OCI-LY7 (cell line): ENCODE results near the gene NME9. TPM values are rescaled to one million over a fixed set of nuclear protein-coding genes. Genes with fewer than 3 reads are reported as not detected.

Source experiments
- BruUV-seq: library from RNA; stranded (reverse); fragments of 400-500 nt; replicated peaks from 2 replicates; lab custom pipeline; 2021; lab: Mats Ljungman, UMichigan
- CTCF ChIA-PET: fragments of 300-600 bp; sonication (Branson Sonifier 250); formaldehyde crosslinking; loops from one replicate; lab custom pipeline; 2022; ENCODE audit warnings: antibody characterized with exemption; ENCODE audit not compliant: unreplicated experiment; lab: Charles Lee
- POLR2A ChIA-PET: fragments of 300-600 bp; sonication (Branson Sonifier 250); formaldehyde crosslinking; loops from one replicate; lab custom pipeline; 2022; ENCODE audit warnings: antibody characterized with exemption; lab: Charles Lee
- DNase-seq: peaks from one replicate; pipeline ENCODE4 v3.0.0-alpha.2; 2015; ENCODE audit warnings: low spot score
- H2AFZ ChIP-seq: fragments of 200-600 bp; sonication (generic), shearing (Covaris generic); 2 replicates; pipeline ENCODE4 v1.6.1; 2014; ENCODE audit warnings: mild to moderate bottlenecking, antibody characterized with exemption, low read length, moderate library complexity
- H3K27ac ChIP-seq: fragments of 200-600 bp; sonication (generic); 2 replicates; pipeline ENCODE4 v1.5.1; 2014; ENCODE audit warnings: mixed run types, low read depth, mild to moderate bottlenecking, moderate library complexity, low read length, inconsistent platforms; ENCODE audit not compliant: poor library complexity, severe bottlenecking
- H3K36me3 ChIP-seq: fragments of 200-600 bp; sonication (generic); 2 replicates; pipeline ENCODE4 v1.6.1; 2014; ENCODE audit warnings: mild to moderate bottlenecking, antibody characterized with exemption, low read length, moderate library complexity, mixed read lengths; ENCODE audit not compliant: insufficient read depth
- H3K4me1 ChIP-seq: fragments of 200-600 bp; sonication (generic); 2 replicates; pipeline ENCODE4 v1.5.1; 2014; ENCODE audit warnings: mild to moderate bottlenecking, low read length; ENCODE audit not compliant: insufficient read depth, poor library complexity, severe bottlenecking
- H3K4me2 ChIP-seq: fragments of 200-600 bp; sonication (generic); 2 replicates; pipeline ENCODE4 v1.6.1; 2014; ENCODE audit warnings: mild to moderate bottlenecking, low read length
- H3K4me3 ChIP-seq: fragments of 200-600 bp; sonication (generic); 2 replicates; pipeline ENCODE4 v1.5.1; 2014; ENCODE audit warnings: mild to moderate bottlenecking, low read depth, low read length; ENCODE audit not compliant: poor library complexity, severe bottlenecking
- H3K79me2 ChIP-seq: fragments of 200-600 bp; sonication (generic); 2 replicates; pipeline ENCODE4 v1.6.1; 2016; ENCODE audit warnings: low read depth, mild to moderate bottlenecking, low read length, moderate library complexity, mixed read lengths; ENCODE audit not compliant: insufficient read depth
- H3K9me2 ChIP-seq: fragments of 200-600 bp; sonication (generic); 2 replicates; pipeline ENCODE4 v1.6.1; 2016; ENCODE audit warnings: mild to moderate bottlenecking, low read length, mixed read lengths; ENCODE audit not compliant: insufficient read depth
- H3K9me3 ChIP-seq: fragments of 200-600 bp; sonication (generic); 2 replicates; pipeline ENCODE4 v1.6.1; 2014; ENCODE audit warnings: mild to moderate bottlenecking, mixed run types, low read length, mixed read lengths
- H4K20me1 ChIP-seq: fragments of 200-600 bp; sonication (generic); 2 replicates; pipeline ENCODE4 v1.6.1; 2014; ENCODE audit warnings: mild to moderate bottlenecking, antibody characterized with exemption, low read length, moderate library complexity, mixed read lengths; ENCODE audit not compliant: insufficient read depth
- EZH2phosphoT487 ChIP-seq: fragments of 200-600 bp; sonication (generic); IDR thresholded peaks from 2 replicates; pipeline ENCODE4 v1.6.1; 2018; ENCODE audit warnings: low read depth, borderline replicate concordance, mild to moderate bottlenecking, mixed run types, antibody characterized with exemption, low read length, moderate library complexity, mixed read lengths
- intact Hi-C: fragments of 100-400 bp; cut with micrococcal nuclease; formaldehyde crosslinking; loops from one replicate; pipeline ENCODE4 v1.10.0; 2022; ENCODE audit not compliant: unreplicated experiment
- total RNA-seq, 2 experiments: library from RNA; depleted of rRNA in 1 of 2; stranded (reverse); fragments of >200 nt in 1 of 2; shearing (Covaris generic) in 1 of 2; gene quantifications; 2 replicates each; pipeline ENCODE4 v1.2.3, GENCODE V29; 2014 to 2022
- TF ChIP-seq, protein P1 (sequence below): fragments of 200-600 bp; sonication (generic); conservative IDR thresholded peaks from 2 replicates; pipeline ENCODE4 v1.5.1; 2014; ENCODE audit warnings: mild to moderate bottlenecking, antibody characterized with exemption, low read length, moderate library complexity, mixed read lengths

The NME9 gene
- total RNA-seq, 2 experiments from 2014 or later, result not detected

- H3K9me2 ChIP-seq, result no peaks in the 10 kb centered on the region
- ChIA-PET POLR2A (no interaction called here), CTCF (no interaction called here)
- H4K20me1 ChIP-seq, result no peaks in the 10 kb centered on the region
- no peak overlapping the region for H3K4me2 ChIP-seq
- no peak overlapping the region for H3K27ac ChIP-seq
- no peak for TF ChIP-seq EZH2phosphoT487
- TF ChIP-seq, protein P1, sequence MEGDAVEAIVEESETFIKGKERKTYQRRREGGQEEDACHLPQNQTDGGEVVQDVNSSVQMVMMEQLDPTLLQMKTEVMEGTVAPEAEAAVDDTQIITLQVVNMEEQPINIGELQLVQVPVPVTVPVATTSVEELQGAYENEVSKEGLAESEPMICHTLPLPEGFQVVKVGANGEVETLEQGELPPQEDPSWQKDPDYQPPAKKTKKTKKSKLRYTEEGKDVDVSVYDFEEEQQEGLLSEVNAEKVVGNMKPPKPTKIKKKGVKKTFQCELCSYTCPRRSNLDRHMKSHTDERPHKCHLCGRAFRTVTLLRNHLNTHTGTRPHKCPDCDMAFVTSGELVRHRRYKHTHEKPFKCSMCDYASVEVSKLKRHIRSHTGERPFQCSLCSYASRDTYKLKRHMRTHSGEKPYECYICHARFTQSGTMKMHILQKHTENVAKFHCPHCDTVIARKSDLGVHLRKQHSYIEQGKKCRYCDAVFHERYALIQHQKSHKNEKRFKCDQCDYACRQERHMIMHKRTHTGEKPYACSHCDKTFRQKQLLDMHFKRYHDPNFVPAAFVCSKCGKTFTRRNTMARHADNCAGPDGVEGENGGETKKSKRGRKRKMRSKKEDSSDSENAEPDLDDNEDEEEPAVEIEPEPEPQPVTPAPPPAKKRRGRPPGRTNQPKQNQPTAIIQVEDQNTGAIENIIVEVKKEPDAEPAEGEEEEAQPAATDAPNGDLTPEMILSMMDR, result no peak
- no peaks in the 10 kb centered on the region for H3K9me3 ChIP-seq
- H2AFZ ChIP-seq, result no peak overlapping the region
- H3K36me3 ChIP-seq, result no peaks in the 10 kb centered on the region
- H3K4me3 ChIP-seq, result no peak overlapping the region
- no TSS peak for BruUV-seq
- intact Hi-C loops, result no loop called here
- H3K4me1 ChIP-seq, result no peaks in the 10 kb centered on the region
- no peaks in the 10 kb centered on the region for H3K79me2 ChIP-seq
- no peak for DNase-seq
These were observed 24.7 kb upstream of the NME9 start for GRCh38 chr3:138354376-138354775.

- no peak overlapping the region for H3K27ac ChIP-seq
- no peaks in the 10 kb centered on the region for H3K9me3 ChIP-seq
- POLR2A ChIA-PET, result no interaction called here
- CTCF ChIA-PET, result no interaction called here
- no peaks in the 10 kb centered on the region for H4K20me1 ChIP-seq
- TF ChIP-seq, protein P1, result no peak
- no peak for TF ChIP-seq EZH2phosphoT487
- H3K9me2 ChIP-seq, result no peaks in the 10 kb centered on the region
- no peaks in the 10 kb centered on the region for H3K79me2 ChIP-seq
- no peak overlapping the region for H2AFZ ChIP-seq
- DNase-seq, result no peak
- H3K4me1 ChIP-seq, result no peaks in the 10 kb centered on the region
- no peaks in the 10 kb centered on the region for H3K36me3 ChIP-seq
- BruUV-seq, result no TSS peak
- no peak overlapping the region for H3K4me2 ChIP-seq
- no peak overlapping the region for H3K4me3 ChIP-seq
- intact Hi-C loops, result no loop called here
These were observed 22.4 kb upstream of the NME9 start for GRCh38 chr3:138351916-138352550.

DNA sequence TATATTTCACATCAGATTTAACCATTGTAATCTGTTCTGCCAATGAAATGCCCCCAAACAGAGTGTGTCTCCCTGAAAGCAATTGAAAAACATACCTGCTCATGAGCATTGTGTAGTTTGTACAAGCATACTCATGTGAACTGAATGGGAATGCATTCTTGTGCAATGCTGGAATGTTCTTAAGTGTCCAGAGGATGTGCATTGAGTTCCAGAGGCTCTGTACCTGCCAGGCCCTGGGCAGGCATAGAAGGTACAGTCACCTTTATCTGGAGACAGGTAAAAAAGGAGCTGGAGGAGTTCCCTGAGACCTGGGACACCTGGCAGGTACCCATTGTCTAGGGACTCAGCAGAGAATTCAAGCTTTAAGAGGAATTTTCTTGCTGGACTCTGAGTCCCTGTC is 21.5 kb upstream of the NME9 start:
- CTCF ChIA-PET, result no interaction called here

More for the DNA sequence above, 21.5 kb upstream of the NME9 start:
- Histone ChIP-seq H3K79me2 (no peaks in the 10 kb centered on the region), H3K9me2 (no peaks in the 10 kb centered on the region), H2AFZ (no peak overlapping the region), H3K4me2 (no peak overlapping the region), H3K4me1 (no peaks in the 10 kb centered on the region), H3K27ac (no peak overlapping the region), H3K4me3 (no peak overlapping the region), H3K36me3 (no peaks in the 10 kb centered on the region), H3K9me3 (no peaks in the 10 kb centered on the region), H4K20me1 (no peaks in the 10 kb centered on the region)
- TF ChIP-seq, protein P1, result no peak
- no peak for TF ChIP-seq EZH2phosphoT487
- POLR2A ChIA-PET, result interaction anchor here (0.6 kb wide), 2 partner anchors 39 to 145 kb away, joined by 3 read pairs; no protein-coding TSS in a partner anchor
- DNase-seq, result no peak
- intact Hi-C loops, result no loop called here
- BruUV-seq, result no TSS peak
